Nephron (organoid): ENCODE measurements around the gene TBC1D22B.
A peak's percentile ranks its signal among the peaks of the same experiment; 100 is the strongest.
"Not testable (repeated sequence)": the region's sequence is repeated elsewhere in the genome, so short reads cannot be mapped to it uniquely, and the experiment has no call there.

Experiments
- H3K27ac Mint-ChIP-seq, 3 experiments: 2 replicates each; pipeline ENCODE4 v1.8.0; 2020; ENCODE audit warnings: mixed read lengths in 3 of 3, mild to moderate bottlenecking in 2 of 3, moderate library complexity in 1 of 3
- H3K27me3 Mint-ChIP-seq: 2 replicates; pipeline ENCODE4 v1.8.0; 2021; ENCODE audit warnings: low read depth, mild to moderate bottlenecking, moderate library complexity, mixed read lengths
- H3K36me3 Mint-ChIP-seq: 2 replicates; pipeline ENCODE4 v1.8.0; 2020; ENCODE audit warnings: low read depth, mixed read lengths
- H3K4me1 Mint-ChIP-seq: 2 replicates; pipeline ENCODE4 v1.8.0; 2020; ENCODE audit warnings: mixed read lengths
- H3K4me3 Mint-ChIP-seq, 3 experiments: 2 replicates each; pipeline ENCODE4 v1.8.0; 2020; ENCODE audit warnings: mild to moderate bottlenecking in 3 of 3, mixed read lengths in 3 of 3, moderate library complexity in 2 of 3
- H3K9me3 Mint-ChIP-seq: 2 replicates; pipeline ENCODE4 v1.8.0; 2020; ENCODE audit warnings: mixed read lengths
- TF ChIP-seq, protein P1 (sequence below), 3 experiments: fragments of 200-600 bp; sonication (generic); IDR thresholded peaks; one replicate each; pipeline ENCODE4 v1.5.0; 2021; ENCODE audit warnings: antibody characterized with exemption in 3 of 3; ENCODE audit not compliant: unreplicated experiment in 3 of 3

Gene TBC1D22B

GRCh38 chr6:37321516-37322415 lies 64.2 kb downstream of the TBC1D22B start:
- Mint-ChIP-seq H3K4me3 (no peak overlapping the region), H3K4me1 (peaks cover 25% of the 10 kb centered on the region), H3K36me3 (peaks cover 19% of the 10 kb centered on the region), H3K27me3 (no peaks in the 10 kb centered on the region), H3K9me3 (no peaks in the 10 kb centered on the region), H3K27ac (peak overlapping the region in 1 of 3 experiments; percentile 21)
- TF ChIP-seq, protein P1, sequence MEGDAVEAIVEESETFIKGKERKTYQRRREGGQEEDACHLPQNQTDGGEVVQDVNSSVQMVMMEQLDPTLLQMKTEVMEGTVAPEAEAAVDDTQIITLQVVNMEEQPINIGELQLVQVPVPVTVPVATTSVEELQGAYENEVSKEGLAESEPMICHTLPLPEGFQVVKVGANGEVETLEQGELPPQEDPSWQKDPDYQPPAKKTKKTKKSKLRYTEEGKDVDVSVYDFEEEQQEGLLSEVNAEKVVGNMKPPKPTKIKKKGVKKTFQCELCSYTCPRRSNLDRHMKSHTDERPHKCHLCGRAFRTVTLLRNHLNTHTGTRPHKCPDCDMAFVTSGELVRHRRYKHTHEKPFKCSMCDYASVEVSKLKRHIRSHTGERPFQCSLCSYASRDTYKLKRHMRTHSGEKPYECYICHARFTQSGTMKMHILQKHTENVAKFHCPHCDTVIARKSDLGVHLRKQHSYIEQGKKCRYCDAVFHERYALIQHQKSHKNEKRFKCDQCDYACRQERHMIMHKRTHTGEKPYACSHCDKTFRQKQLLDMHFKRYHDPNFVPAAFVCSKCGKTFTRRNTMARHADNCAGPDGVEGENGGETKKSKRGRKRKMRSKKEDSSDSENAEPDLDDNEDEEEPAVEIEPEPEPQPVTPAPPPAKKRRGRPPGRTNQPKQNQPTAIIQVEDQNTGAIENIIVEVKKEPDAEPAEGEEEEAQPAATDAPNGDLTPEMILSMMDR (IDR thresholded peaks at IDR 0.05; ENCODE audit: unreplicated experiment in 3 of 3): no peak

GRCh38 chr6:37323580-37323979 lies 66.0 kb downstream of the TBC1D22B start:
- Mint-ChIP-seq H3K4me1 (peaks cover 25% of the 10 kb centered on the region), H3K36me3 (peaks cover 27% of the 10 kb centered on the region), H3K27me3 (no peaks in the 10 kb centered on the region), H3K9me3 (no peaks in the 10 kb centered on the region), H3K4me3 (no peak overlapping the region), H3K27ac (peak overlapping the region; percentile 36 to 66 (median 48))
- TF ChIP-seq, protein P1 (IDR thresholded peaks at IDR 0.05; ENCODE audit: unreplicated experiment in 3 of 3): no peak

- peaks cover 31% of the 10 kb centered on the region for H3K36me3 Mint-ChIP-seq
- H3K27me3 Mint-ChIP-seq: no peaks in the 10 kb centered on the region
- peak overlapping the region; percentile 36 to 66 (median 48) for H3K27ac Mint-ChIP-seq
- no peaks in the 10 kb centered on the region for H3K9me3 Mint-ChIP-seq
- TF ChIP-seq, protein P1 (IDR thresholded peaks at IDR 0.05; ENCODE audit: unreplicated experiment in 3 of 3): no peak
- peaks cover 25% of the 10 kb centered on the region for H3K4me1 Mint-ChIP-seq
- H3K4me3 Mint-ChIP-seq: no peak overlapping the region
Observed at GRCh38 chr6:37324131-37325033, 66.8 kb downstream of the TBC1D22B start.

GRCh38 chr6:37330345-37330744 lies 72.8 kb downstream of the TBC1D22B start:
- not testable (repeated sequence) for H3K27ac Mint-ChIP-seq, H3K9me3 Mint-ChIP-seq, H3K4me3 Mint-ChIP-seq, H3K4me1 Mint-ChIP-seq, H3K27me3 Mint-ChIP-seq
- H3K36me3 Mint-ChIP-seq: peaks cover 38% of the 10 kb centered on the region

GRCh38 chr6:37331047-37331446 lies 73.5 kb downstream of the TBC1D22B start:
- Mint-ChIP-seq H3K27ac (no peak overlapping the region), H3K27me3 (no peaks in the 10 kb centered on the region), H3K4me3 (no peak overlapping the region), H3K4me1 (no peaks in the 10 kb centered on the region), H3K36me3 (peaks cover 34% of the 10 kb centered on the region), H3K9me3 (no peaks in the 10 kb centered on the region)
- TF ChIP-seq, protein P1 (IDR thresholded peaks at IDR 0.05; ENCODE audit: unreplicated experiment in 3 of 3): no peak

GRCh38 chr6:37332894-37333293 lies 75.3 kb downstream of the TBC1D22B start:
- TF ChIP-seq, protein P1 (IDR thresholded peaks at IDR 0.05; ENCODE audit: unreplicated experiment in 3 of 3): no peak
- no peaks in the 10 kb centered on the region for H3K27me3 Mint-ChIP-seq
- peaks cover 25% of the 10 kb centered on the region for H3K36me3 Mint-ChIP-seq
- no peak overlapping the region for H3K4me3 Mint-ChIP-seq
- H3K9me3 Mint-ChIP-seq: no peaks in the 10 kb centered on the region
- H3K27ac Mint-ChIP-seq: no peak overlapping the region
- no peaks in the 10 kb centered on the region for H3K4me1 Mint-ChIP-seq
